SK-N-SH (cell line): Measurements from ENCODE around the gene RTN4RL2. TPM values are rescaled to one million over a fixed set of nuclear protein-coding genes. Genes with fewer than 3 reads are reported as not detected.

Experiments
- CTCF ChIA-PET: fragments of 300-600, 350-600 bp; formaldehyde crosslinking; extraction: SDS; loops from one replicate; lab custom pipeline; 2021; lab: Yijun Ruan, JAX
- POLR2A ChIA-PET: fragments of 350-600 bp; sonication (Branson Sonifier 250); formaldehyde crosslinking; extraction: SDS; loops from one replicate; lab custom pipeline; 2020; ENCODE audit warnings: antibody characterized with exemption, inconsistent platforms; lab: Yijun Ruan, JAX
- DNase-seq: peaks from one replicate; pipeline ENCODE4 v3.0.0; 2012
- H2AFZ ChIP-seq: fragments of 200-600 bp; sonication (generic); 2 replicates; pipeline ENCODE4 v1.8.1; 2016; ENCODE audit warnings: antibody characterized with exemption, mild to moderate bottlenecking, low read depth
- H3F3A ChIP-seq: fragments of 200-600 bp; sonication (generic); replicated peaks from 2 replicates; pipeline ENCODE3; 2016; ENCODE audit warnings: antibody characterized with exemption, mild to moderate bottlenecking; ENCODE audit not compliant: insufficient read depth
- H3K27ac ChIP-seq, 2 experiments: fragments of 200-500 bp in 1 of 2; fragments of 200-600 bp in 1 of 2; sonication (Bioruptor generic) in 1 of 2; sonication (generic), shearing (Covaris generic) in 1 of 2; 2 replicates each; pipeline versions ENCODE4 v1.5.1 to v1.6.1; 2014 to 2016; ENCODE audit warnings: low read depth in 2 of 2, inconsistent platforms in 1 of 2, low read length in 1 of 2, mild to moderate bottlenecking in 1 of 2, mixed read lengths in 1 of 2
- H3K27me3 ChIP-seq: fragments of 200-600 bp; sonication (generic), shearing (Covaris generic); 2 replicates; pipeline ENCODE4 v1.6.1; 2016; ENCODE audit warnings: mixed run types; ENCODE audit not compliant: insufficient read depth
- H3K36me3 ChIP-seq, 2 experiments: fragments of 200-500 bp in 1 of 2; fragments of 200-600 bp in 1 of 2; sonication (Bioruptor generic) in 1 of 2; sonication (generic) in 1 of 2; replicated peaks in 1 of 2; 2 replicates each; pipeline versions ENCODE3 to v1.5.1; 2014 to 2016; ENCODE audit warnings: low read length in 1 of 2, mild to moderate bottlenecking in 1 of 2; ENCODE audit not compliant: insufficient read depth in 2 of 2, control insufficient read depth in 1 of 2
- H3K4me1 ChIP-seq, 2 experiments: fragments of 200-500 bp in 1 of 2; fragments of 200-600 bp in 1 of 2; sonication (Bioruptor generic) in 1 of 2; sonication (generic), shearing (Covaris generic) in 1 of 2; 2 replicates each; pipeline versions ENCODE4 v1.5.1 to v1.6.1; 2014 to 2016; ENCODE audit warnings: low read depth in 1 of 2, low read length in 1 of 2, mixed run types in 1 of 2; ENCODE audit not compliant: insufficient read depth in 2 of 2, control insufficient read depth in 1 of 2
- H3K4me2 ChIP-seq: fragments of 200-600 bp; sonication (generic), shearing (Covaris generic); 2 replicates; pipeline ENCODE4 v1.6.1; 2017; ENCODE audit warnings: mixed run types
- H3K4me3 ChIP-seq, 2 experiments: fragments of 200-500 bp in 1 of 2; fragments of 200-600 bp in 1 of 2; sonication (Bioruptor generic) in 1 of 2; sonication (generic), shearing (Covaris generic) in 1 of 2; 2 replicates each; pipeline versions ENCODE4 v1.5.1 to v1.8.1; 2014 to 2016; ENCODE audit warnings: low read depth in 2 of 2, inconsistent platforms in 1 of 2, low read length in 1 of 2, mild to moderate bottlenecking in 1 of 2, mixed read lengths in 1 of 2, moderate library complexity in 1 of 2
- H3K79me2 ChIP-seq: fragments of 200-600 bp; sonication (generic); 2 replicates; pipeline ENCODE4 v1.8.1; 2017; ENCODE audit warnings: mild to moderate bottlenecking; ENCODE audit not compliant: insufficient read depth
- H3K9ac ChIP-seq: fragments of 200-600 bp; sonication (generic); 2 replicates; pipeline ENCODE4 v1.6.1; 2017; ENCODE audit warnings: mixed run types
- H3K9me2 ChIP-seq: fragments of 200-600 bp; sonication (generic); 2 replicates; pipeline ENCODE4 v1.6.1; 2017; ENCODE audit warnings: mixed run types
- H3K9me3 ChIP-seq: fragments of 200-600 bp; sonication (generic); 2 replicates; pipeline ENCODE4 v1.6.1; 2017; ENCODE audit warnings: mixed run types, mild to moderate bottlenecking, moderate library complexity
- H4K20me1 ChIP-seq: fragments of 200-600 bp; sonication (generic); 2 replicates; pipeline ENCODE4 v1.6.1; 2017; ENCODE audit warnings: mild to moderate bottlenecking, mixed run types; ENCODE audit not compliant: insufficient read depth
- CHD2 ChIP-seq: fragments of 150-350 bp; IDR thresholded peaks from 2 replicates; pipeline ENCODE4 v1.6.1; 2018; ENCODE audit warnings: low read length; ENCODE audit not compliant: partially characterized antibody
- ELF1 ChIP-seq: IDR thresholded peaks from 2 replicates; pipeline ENCODE4 v1.4.0; 2012
- EP300 ChIP-seq, 2 experiments: IDR thresholded peaks; 2 replicates each; pipeline versions ENCODE4 v1.4.0 to v1.6.1; 2012; ENCODE audit warnings: borderline replicate concordance in 1 of 2, low read depth in 1 of 2, low read length in 1 of 2
- FOXJ3 ChIP-seq: sonication (generic); formaldehyde crosslinking; IDR thresholded peaks from 2 replicates; pipeline ENCODE4 v1.5.1; 2020; ENCODE audit warnings: mild to moderate bottlenecking, missing genetic modification reagents
- IRF3 ChIP-seq: fragments of 150-350 bp; IDR thresholded peaks from 2 replicates; pipeline ENCODE4 v1.6.1; 2016; ENCODE audit warnings: mild to moderate bottlenecking, low read depth, low read length
- JUND ChIP-seq: IDR thresholded peaks from 2 replicates; pipeline ENCODE4 v1.4.0; 2012
- NRF1 ChIP-seq: IDR thresholded peaks from 2 replicates; pipeline ENCODE4 v1.6.1; 2012; ENCODE audit warnings: low read depth, mild to moderate bottlenecking, low read length
- PBX3 ChIP-seq: IDR thresholded peaks from 2 replicates; pipeline ENCODE4; 2012
- POLR2AphosphoS5 ChIP-seq: IDR thresholded peaks from 2 replicates; pipeline ENCODE4 v1.6.1; 2012; ENCODE audit warnings: low read depth, low read length
- RAD21 ChIP-seq: IDR thresholded peaks from 2 replicates; pipeline ENCODE4 v1.6.1; 2012; ENCODE audit warnings: mild to moderate bottlenecking, low read length
- RFX5 ChIP-seq: IDR thresholded peaks from 2 replicates; pipeline ENCODE4 v1.6.1; 2012; ENCODE audit warnings: mild to moderate bottlenecking, improper control_type of control experiment, low read length
- RXRA ChIP-seq: IDR thresholded peaks from 2 replicates; pipeline ENCODE4 v1.4.0; 2012; ENCODE audit warnings: low read depth, mild to moderate bottlenecking, borderline replicate concordance
- SIN3A ChIP-seq: IDR thresholded peaks from 2 replicates; pipeline ENCODE4 v1.6.1; 2012; ENCODE audit warnings: low read depth, mild to moderate bottlenecking, low read length, moderate library complexity, borderline replicate concordance
- TAF1 ChIP-seq: IDR thresholded peaks from 2 replicates; pipeline ENCODE4 v1.6.1; 2012; ENCODE audit warnings: low read depth, mild to moderate bottlenecking, low read length, moderate library complexity, borderline replicate concordance
- TCF12 ChIP-seq: IDR thresholded peaks from 2 replicates; pipeline ENCODE4 v1.4.0; 2012
- USF1 ChIP-seq: IDR thresholded peaks from 2 replicates; pipeline ENCODE4 v1.4.0; 2012; ENCODE audit warnings: low read depth, borderline replicate concordance
- USF2 ChIP-seq: fragments of 150-350 bp; IDR thresholded peaks from 2 replicates; pipeline ENCODE4 v1.6.1; 2017; ENCODE audit warnings: antibody characterized with exemption, low read length, low read depth, borderline replicate concordance
- YY1 ChIP-seq: IDR thresholded peaks from 2 replicates; pipeline ENCODE4 v1.4.0; 2012; ENCODE audit warnings: low read depth, mild to moderate bottlenecking
- ZBTB33 ChIP-seq: IDR thresholded peaks from 2 replicates; pipeline ENCODE4 v1.4.0; 2012; ENCODE audit warnings: low read depth, borderline replicate concordance
- WGBS: methylation state at CpG from one replicate; pipeline ENCODE4 v1.1.6; 2017; ENCODE audit warnings: low lambda C conversion rate; 5-methylcytosine and 5-hydroxymethylcytosine counted together
- polyA plus RNA-seq, 3 experiments: library from polyadenylated mRNA; depleted of rRNA; stranded (reverse); fragments of >200 nt; gene quantifications; 2 replicates each; pipeline ENCODE4 v1.2.3, GENCODE V29; 2012

RTN4RL2 gene
- polyA plus RNA-seq, 1 of the 3 experiments (the other 2 are of a cell fraction), result 0.30 TPM

GRCh38 chr11:57506522-57506921 is 46.2 kb downstream of the RTN4RL2 start:
- no peak overlapping the region for H3K27ac ChIP-seq
- no peak overlapping the region for H3K9ac ChIP-seq
- H3K9me2 ChIP-seq, result no peaks in the 10 kb centered on the region
- no peak overlapping the region for H3K4me2 ChIP-seq
- H4K20me1 ChIP-seq, result no peaks in the 10 kb centered on the region
- H3F3A ChIP-seq, result no peaks in the 10 kb centered on the region
- TF ChIP-seq PBX3 (no peak), ZBTB33 (no peak), RFX5 (no peak), SIN3A (no peak), RXRA (no peak), ELF1 (no peak), CHD2 (no peak), RAD21 (no peak), TAF1 (no peak)
- TF ChIP-seq, all 33 proteins: peak for 0
- no CpG with 5 or more reads among the region's 1 CpG for WGBS
- no peak for DNase-seq
- no peaks in the 10 kb centered on the region for H3K9me3 ChIP-seq
- H3K4me3 ChIP-seq, result no peak overlapping the region
- H3K27me3 ChIP-seq, result no peaks in the 10 kb centered on the region
- CTCF ChIA-PET, result interaction anchor here (0.6 to 8.5 kb wide), 7 partner anchors 14 to 156 kb away, joined by 3 to 73 read pairs (median 3); no protein-coding TSS in a partner anchor
- no peaks in the 10 kb centered on the region for H3K4me1 ChIP-seq
- no peak overlapping the region for H2AFZ ChIP-seq
- no peaks in the 10 kb centered on the region for H3K36me3 ChIP-seq
- no peaks in the 10 kb centered on the region for H3K79me2 ChIP-seq
- POLR2A ChIA-PET, result no interaction called here

- POLR2A ChIA-PET, result interaction anchor here (0.6 kb wide), 1 partner anchor 9 kb away, joined by 3 read pairs; no protein-coding TSS in a partner anchor
- TF ChIP-seq CHD2 (no peak), RXRA (no peak), RFX5 (no peak), EP300 (IDR thresholded peaks at IDR 0.05; ENCODE audit: borderline replicate concordance in 1 of 2, low read depth in 1 of 2, low read length in 1 of 2) (no peak), USF2 (no peak), IRF3 (no peak), FOXJ3 (no peak), TCF12 (no peak), USF1 (no peak), POLR2AphosphoS5 (no peak), YY1 (no peak), TAF1 (no peak), JUND (no peak), NRF1 (no peak)
- H3K4me3 ChIP-seq, result no peak overlapping the region
- CTCF ChIA-PET, result interaction anchor here (1.1 to 8.5 kb wide), 2 partner anchors 16 to 19 kb away, joined by 5 to 73 read pairs; no protein-coding TSS in a partner anchor
- WGBS, result 80% methylated on average over 7 of the region's 7 CpGs
- H3K9ac ChIP-seq, result no peak overlapping the region
- H3K36me3 ChIP-seq, result no peaks in the 10 kb centered on the region
- no peaks in the 10 kb centered on the region for H3K9me2 ChIP-seq
- no peak overlapping the region for H3K27ac ChIP-seq
- no peak overlapping the region for H3K4me2 ChIP-seq
- no peak for DNase-seq
- H3K79me2 ChIP-seq, result no peaks in the 10 kb centered on the region
- H3K9me3 ChIP-seq, result no peaks in the 10 kb centered on the region
- H3F3A ChIP-seq, result no peaks in the 10 kb centered on the region
- H2AFZ ChIP-seq, result no peak overlapping the region
- no peaks in the 10 kb centered on the region for H4K20me1 ChIP-seq
- peaks cover 0 to 1% of the 10 kb centered on the region in 2 experiments; a peak in 1 of 4 replicates for H3K4me1 ChIP-seq
- no peaks in the 10 kb centered on the region for H3K27me3 ChIP-seq
These were observed 48.2 kb downstream of the RTN4RL2 start for GRCh38 chr11:57508341-57509170.
